HuH-7.5 (cell line): ENCODE results near the gene B3GALT5.

Experiments
- DNase-seq: peaks from one replicate; pipeline ENCODE4 v3.0.0; 2011; ENCODE audit warnings: low spot score

B3GALT5 gene

DNA sequence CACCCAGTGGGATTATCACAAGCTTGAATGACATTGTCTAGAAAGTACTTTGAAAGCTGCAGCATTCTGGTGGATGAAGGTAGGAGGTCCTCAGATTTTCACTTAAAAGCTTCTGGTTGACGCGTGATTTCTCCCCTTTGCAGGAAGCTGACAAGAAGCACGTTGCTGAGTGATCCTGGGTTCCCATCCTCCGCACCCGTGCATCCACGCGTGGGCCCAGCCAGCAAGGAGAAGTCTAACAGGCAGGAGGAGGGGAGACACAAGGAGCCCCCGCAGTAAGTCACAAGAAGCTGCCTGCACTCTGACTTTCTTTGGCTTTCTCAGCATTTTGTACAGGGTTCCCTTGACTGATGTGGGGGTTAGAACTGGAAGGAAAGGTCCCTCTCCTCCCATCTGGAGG lies 7.8 kb upstream of the B3GALT5 start:
- DNase-seq, result no peak

DNA sequence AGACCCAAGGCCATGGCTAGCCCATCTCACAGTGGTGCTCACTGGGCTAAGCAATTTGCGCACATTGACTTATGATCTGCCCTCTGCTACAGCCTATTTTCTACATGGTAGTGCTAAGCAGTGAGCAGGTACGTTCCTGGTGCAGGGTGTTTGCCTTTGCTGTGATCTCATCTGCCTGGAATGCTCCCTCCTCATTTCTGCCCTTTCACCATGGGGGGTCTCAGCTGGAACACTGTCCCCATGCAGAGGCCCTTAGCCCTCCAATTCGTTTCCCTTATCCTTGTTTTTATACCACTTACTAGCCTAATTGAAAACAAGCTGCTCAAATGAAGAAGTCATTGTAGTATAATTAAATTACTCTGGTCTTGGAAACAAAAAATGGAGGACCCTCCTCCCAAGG lies 2.0 kb upstream of the B3GALT5 start:
- DNase-seq, result no peak

DNA sequence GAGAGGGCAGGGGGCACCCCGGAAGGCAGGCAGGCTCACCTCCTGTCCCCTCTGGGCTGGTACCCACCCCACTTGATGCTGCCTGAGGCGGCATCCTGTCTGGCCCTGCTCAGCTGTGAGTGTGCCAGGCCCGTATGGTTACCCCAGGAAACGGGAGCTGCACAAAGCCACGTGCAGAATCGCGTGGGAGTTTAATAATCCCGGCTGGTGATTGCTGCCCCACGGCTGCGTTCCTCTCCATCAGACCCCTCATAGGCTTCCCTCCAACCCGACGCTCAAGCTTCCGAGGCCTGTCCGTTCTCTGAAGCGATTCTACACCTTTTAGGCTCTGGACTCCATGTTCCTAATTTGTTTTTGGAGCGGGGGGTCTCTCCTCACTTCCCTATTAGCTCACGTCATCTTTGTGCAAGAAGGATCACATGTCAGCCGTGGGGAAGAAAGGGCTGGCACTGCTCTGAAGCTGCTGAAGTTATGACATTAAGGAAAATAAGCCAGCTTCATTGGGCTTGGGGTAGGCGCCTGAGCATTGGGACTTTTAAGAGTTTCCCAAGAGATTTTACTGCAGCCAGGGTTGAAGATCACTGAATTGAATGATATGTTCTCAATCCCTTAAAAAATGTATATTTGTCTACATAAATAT lies 1.1 kb upstream of the B3GALT5 start:
- DNase-seq, result no peak

DNA sequence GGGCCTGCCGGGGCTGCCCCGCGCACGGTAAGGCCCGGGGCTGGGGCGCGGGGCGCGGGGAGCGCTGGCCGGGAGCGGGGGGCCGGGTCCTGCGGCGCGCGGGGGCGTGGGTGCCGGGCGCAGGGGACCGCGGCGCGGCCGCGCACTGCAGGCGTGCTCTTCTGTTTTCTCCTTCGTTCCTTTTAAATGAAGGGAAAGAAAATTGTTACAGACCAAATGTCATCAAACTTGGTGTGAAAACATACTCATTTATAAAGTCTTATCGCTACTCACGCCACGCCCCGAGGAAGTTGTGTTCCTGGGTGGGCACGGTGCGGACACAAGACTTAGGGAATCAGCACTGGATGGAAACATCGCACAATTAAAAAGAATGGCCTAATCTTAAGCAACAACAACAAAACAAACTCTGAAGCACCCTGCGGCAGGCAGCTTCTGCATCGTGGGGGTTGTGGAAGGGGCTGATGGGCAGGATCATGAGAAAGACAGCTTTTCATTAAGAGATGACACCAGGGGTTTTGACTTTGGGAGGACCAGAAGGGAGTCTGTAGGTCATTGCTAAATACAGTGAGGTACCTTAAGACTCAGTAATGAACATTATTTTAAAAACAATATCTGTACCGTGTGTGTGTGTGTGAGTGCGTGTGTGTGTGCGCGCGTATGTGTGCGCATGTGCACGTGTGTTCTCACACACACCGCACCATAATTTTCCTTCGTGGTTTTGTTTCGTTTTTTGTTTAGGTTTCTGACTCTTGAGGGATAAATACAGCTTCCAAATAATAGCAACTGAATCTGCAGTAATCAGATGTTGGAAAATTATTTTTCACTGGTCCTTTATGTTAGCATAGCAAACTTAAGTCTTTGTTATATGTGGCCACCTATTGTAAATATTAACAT lies 548 bp downstream of the B3GALT5 start:
- no peak for DNase-seq

DNA sequence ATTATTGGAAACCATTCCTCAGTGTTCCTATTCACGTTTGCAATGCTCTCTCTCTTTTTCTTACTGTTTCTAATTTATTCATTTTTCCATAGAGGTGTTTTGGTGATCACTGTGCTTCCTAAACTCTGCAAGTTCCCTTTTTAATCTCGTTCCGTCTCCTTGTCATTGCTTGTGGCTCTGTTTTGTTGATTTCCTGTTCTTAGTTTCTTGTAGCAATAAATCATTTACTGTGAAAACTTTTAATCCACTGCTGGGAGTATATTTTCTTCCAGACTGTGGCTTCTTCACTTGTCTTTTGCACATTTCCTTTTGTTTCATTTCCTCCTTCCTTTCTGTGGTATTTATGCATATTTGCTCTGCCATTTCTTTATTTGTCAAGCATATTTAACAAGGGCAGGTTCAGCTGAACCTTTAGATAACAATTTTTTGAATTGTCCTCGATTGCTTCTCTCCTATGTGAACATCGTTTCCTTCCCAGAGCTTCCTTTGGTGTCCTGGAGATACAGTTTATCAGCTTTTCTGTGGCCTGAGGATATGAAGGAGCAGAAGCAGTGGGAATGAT lies 3.6 kb downstream of the B3GALT5 start:
- no peak for DNase-seq

DNA sequence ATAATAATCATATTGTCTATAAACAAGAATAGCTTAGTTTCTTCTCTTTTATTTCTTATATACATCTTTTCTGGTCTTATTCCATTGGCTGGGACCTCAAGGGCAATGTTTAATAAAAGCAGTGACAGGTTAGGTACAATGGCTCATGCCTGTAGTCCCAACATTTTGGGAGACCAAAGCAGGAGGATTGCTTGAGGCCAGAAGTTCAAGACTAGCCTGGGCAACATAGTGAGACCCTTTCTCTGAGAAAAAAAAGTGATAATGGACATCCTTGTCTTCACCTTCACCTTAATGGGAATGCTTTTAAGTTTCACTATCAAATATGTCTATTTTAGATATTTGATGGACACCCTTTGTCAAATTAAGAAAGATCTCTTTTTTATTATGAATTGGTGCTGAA lies 8.1 kb downstream of the B3GALT5 start:
- DNase-seq, result no peak

DNA sequence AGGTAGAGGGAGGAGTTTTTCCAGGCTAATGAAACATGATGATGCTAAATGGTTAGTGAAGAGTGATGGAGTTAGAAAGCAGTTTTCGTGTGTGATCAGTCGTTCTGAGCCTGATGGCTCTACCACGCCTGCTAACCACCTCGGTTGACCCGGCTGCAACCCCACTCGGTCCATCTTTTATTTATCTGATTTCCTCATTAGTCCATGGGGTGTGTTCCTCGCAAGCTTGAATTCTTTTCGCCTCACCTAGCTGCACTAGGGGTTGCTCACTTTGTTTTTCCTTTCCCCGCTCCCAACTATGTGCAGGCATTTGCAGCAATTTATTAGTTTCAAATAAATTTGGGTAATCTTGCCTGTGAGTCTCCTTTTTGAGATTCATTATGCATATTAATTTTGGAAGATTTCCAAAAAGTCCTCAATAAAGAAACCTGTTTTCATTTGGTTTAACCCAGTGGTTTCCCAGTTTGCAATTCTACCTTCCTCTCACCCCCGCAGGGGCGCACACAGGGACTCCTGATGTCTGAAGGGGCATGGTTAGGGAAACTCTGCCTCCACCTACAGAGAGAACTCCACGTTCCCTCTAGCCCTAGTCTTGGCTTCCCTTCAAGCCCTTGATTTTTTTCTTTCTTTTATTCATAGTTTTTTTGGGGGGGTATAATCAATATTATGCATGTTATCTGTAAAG lies 12.6 kb downstream of the B3GALT5 start:
- no peak for DNase-seq

DNA sequence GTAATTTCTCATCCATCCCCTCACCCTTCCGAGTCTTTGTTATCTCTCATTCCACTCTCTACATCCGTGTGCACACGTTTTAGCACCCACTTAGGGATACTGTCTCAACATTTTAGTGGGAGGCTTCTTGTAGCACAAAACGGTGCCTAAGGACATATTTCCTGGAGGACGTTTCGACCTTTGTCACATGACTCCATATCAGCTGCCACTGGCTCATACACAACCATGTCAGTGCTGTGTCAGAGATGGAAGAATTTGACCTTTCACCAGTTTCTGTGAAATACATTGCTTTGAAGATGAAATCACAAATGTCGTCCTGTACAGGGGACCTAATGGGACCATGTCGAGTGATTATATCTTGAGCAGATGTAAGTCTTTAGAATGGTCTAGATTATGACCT lies 15.6 kb downstream of the B3GALT5 start:
- DNase-seq, result no peak

DNA sequence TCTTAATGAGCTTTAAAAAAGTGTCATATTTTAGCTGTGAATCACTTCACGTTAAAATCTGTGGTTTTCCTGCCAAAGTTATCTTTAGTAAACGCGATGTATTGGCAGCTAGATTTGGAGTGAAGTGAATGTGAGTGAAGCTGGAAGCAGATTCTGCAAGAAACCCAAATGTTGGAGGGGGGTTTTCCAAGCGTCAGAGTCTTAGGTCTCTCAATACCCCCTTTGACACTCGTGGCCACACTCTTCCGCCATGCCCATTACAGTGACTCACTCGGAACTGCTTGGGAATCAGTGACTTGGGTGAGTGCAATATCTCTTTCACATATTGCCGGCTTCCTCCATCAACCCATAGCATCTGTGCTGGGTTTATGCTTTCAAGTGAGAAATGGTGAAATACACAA lies 17.5 kb downstream of the B3GALT5 start:
- DNase-seq, result no peak

DNA sequence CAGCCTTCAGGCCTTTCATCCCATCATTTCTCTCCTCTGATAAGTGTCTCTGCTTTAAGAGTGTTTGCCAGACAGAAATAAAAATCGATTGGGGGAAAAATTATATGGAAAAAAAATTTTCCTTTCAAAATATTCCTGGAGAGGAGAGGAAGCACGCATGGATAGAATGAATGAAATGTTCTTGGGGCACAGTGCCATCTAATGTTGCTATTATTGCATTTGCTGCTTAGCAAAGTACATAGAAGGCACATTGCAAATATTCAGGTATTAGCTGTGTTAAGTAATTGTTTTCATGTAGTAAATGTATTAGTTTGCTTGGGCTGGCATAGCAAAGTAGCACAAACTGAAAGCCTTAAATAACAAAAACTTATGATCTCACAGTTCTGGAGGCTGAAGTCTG lies 18.1 kb downstream of the B3GALT5 start:
- no peak for DNase-seq

DNA sequence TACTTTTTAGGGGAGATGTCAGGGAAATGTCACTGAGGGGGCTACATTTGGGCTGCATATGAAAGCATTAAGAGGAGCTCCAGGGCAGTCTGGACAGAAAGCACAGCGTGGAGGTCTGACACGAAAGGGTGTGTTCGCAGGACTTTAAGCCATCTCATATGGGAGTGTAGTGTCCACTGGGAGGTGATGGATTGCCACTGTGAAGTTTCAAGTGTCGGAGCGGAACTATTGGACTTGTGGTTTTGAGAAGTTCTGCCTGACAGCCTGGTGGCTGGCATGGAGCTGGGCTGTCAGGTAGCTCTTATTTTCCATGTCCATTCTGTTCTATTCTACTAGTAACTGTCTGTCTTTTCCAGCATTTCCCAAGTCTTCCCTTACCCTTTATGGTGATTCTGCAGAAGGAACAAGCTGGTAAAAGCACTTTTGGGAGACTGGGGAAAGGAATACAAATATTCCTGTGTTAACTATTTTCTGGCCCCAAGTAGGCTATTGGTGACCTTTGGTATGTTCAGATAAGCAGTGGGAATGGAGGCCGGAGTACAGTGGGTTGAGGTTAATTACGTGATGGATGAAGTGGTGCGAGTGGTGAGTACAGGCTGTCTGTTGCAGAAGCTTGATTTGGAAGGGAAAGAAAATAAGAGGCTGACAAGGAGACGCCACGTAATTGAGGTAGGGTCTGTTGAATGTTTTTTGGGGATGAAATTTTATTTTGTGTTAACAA lies 19.3 kb downstream of the B3GALT5 start:
- no peak for DNase-seq

DNA sequence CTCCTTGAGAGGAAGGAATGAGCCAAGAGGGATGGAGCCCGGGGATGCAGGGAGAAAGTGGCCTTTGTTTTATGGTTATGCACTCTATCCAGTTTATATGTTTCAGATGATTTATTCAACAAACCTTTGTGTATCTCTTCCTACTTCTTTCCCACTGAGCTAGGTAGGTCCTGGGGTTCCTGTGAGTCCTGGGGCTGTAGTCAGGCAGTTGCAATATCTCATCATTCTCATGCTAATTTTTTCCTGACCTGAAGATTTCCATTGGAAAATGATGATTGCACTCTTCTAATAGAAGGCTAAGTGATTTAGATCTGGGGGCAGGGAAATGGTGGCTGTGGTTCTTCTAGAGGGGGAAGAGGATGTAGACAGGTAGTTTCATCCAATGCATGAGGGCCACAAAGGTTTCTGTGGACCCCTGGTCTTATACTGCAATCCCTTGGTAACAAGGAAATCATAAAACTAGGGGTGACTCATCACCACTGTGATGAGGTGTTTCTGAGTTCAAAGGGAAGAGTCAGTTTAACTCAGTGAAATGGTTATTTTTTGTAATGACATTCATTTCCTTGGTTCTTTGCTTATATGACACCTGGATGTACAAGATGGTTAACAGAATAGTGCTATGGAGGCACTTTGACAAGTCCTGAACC lies 20.2 kb downstream of the B3GALT5 start:
- no peak for DNase-seq

DNA sequence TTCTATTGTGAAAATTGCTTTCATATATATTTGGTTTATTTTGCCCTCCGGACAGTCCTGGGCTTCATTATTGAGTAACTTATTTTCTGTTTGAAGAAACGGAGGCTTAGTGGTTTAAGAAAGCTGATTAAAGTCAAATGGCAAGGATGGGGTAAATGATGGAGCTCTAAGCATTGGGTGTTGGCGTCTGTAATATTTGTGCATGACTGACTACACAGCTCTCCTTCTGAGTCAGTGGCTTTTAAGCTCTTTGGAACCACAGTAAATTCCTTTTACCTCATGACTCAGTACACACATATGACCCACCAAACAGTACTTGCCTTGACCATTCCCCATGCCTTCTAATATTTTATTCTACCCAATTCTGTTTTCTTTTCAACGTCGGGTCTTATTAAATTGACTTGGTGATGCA lies 21.0 kb downstream of the B3GALT5 start:
- DNase-seq, result no peak

DNA sequence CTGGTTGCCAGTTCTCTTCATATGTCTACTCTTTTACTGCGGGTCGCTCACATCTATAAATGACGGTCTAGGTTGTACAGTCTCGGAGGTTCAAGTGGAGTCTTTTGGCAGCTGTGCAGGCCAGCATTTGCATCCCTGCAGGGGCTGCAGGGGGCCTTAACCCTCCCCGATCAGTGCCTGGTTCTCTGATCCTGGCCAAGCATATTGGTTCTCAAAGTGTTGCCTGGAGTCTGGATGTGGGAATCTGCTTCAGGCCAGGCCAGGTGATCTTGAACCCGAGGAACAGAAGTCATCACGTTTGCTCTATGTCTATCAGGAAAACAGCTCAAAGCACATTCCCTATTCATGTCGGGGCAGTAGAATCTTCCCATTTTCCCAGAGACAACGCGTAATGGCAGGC lies 21.8 kb downstream of the B3GALT5 start:
- DNase-seq, result no peak

DNA sequence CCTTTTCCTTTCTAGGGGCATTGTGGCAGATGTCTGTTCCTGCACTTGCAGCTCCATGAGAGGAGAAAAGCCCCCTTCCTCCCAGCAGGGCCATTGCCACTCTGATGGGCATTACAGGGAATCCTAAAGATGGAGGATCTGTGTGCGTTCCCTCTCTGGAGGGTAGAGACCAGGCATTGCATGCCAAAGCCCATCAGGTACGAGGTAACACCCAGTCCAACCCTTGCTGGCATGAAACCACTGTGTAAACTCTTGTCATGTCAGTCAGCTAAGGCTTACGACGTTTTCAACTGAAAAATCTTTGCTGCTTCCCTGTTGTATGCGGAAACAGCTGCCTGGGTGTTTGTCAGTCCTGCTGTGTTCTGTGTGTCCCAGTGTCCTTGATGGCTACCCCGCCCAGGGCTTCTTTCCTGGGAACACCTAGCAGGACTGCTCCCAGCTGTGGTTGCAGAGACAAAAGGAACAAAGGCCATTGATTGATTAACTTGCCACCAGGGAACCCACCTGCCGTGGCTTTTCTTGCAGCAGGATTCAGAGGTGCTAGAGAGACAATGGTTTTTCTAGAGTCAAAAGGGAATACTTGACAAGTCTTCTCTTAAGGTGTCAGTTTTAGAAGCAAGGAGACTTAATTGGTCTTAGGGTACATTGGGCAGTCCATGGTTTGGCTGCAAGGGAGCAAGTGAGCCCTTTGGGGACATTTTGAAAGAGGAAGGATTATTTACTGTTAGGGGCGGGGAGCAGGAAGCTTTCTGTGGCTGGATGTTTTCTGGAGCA lies 24.6 kb downstream of the B3GALT5 start:
- DNase-seq, result no peak

DNA sequence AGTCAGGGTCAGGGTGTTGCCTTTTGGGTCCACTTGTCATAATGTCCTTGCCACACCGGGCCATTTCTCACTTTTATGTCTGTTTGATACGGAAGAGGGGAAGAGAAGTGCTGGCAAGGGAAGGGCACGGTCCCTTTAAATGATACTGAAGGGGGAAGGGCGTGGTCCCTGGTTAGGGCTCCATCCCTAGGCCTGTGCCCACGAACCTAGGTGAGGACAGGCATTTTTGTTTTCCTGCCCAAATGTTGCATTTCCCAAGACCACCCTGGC lies 25.2 kb downstream of the B3GALT5 start:
- no peak for DNase-seq

DNA sequence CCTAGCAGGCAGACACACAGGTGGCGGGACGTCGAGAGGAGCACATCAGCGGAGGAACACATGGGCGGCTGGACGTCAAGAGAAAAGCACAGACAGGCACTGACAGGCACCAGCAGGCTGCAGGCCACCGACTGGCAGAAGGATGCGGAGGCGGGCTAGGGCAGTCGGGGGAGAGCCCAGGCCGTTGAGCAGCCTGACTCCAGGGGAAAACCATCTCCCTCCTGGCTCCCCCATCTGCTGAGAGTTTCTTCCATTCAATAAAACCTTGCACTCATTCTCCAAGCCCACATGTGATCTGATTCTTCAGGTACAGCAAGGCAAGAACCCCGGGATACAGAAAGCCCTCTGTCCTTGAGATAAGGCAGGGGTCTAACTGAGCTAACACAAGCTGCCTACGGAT lies 25.5 kb downstream of the B3GALT5 start:
- no peak for DNase-seq

DNA sequence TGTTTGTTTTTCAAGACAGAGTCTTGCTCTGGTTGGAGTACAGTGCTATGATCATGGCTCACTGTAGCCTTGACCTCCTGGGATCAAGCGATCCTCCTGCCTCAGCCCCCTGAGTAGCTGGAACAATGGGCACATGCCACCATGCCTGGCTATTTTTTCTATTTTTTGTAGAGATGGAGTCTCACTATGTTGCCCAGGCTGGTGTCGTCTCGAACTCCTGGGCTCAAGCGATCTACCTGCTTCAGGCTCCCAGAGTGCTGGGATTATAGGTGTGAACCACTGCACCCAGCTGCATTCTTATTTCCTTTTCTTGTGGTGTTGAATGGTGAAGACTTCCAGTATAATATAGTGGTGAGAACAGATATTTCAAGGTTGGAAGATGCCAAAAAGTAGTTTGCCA lies 28.0 kb downstream of the B3GALT5 start:
- DNase-seq, result no peak

DNA sequence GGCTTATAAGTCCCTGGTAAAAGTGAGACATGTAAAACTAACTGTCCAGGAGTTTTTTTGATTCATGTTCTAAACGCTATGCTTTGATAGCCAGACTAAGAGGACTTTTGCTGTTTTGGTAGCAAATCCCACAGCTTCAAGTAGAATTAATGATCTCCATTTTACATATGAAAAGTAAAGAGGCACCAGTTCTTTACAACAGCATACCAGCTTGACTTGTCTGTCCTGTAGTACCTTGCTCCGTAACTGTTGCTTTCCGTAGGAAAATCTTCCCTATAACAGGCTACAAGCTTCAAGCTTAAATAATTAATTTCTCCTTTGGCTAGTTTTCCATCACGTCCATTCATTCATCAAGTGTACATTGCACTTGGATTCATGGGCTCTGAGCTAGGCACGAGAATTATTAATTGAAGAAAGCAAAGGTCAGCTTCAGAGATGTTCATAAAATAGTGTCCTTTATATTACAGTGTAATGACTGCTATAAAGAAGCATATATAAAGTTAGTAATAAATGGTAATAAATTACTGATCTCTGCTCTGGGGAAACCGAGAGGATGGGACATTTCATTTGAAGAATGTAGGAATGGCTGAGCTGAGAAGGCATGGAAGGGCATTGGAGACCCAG lies 29.2 kb downstream of the B3GALT5 start:
- DNase-seq, result no peak

DNA sequence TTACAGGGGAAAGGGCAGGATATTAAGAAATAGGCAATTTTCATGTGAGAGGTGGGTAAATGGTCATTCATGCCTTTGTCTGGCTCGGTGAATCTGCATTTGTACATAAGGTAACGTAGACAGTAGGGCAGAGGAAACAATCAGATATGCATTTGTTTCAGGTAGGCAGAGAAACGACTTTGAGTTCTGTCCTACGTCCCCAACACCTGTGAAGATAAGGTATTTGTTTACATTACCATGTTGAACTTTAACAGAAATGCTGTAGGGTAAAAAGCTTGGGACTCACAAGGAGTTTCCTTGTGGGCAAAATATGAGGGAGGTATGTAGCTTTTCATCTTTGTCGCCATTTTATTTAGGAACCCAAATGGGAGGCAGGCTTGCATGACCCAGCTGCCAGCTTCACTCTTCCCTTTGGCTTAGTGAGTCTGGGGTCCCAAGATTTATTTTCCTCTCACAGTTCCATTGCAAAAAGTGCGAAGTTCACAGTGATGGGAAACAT lies 31.4 kb downstream of the B3GALT5 start:
- no peak for DNase-seq
